GM12878 (cell line): ENCODE results near the gene ITGB5. TPM values are rescaled to one million over a fixed set of nuclear protein-coding genes. Genes with fewer than 3 reads are reported as not detected.

Experiments used
- ATAC-seq: fragments of 200-7000 bp; cut with Tn5 transposase; 3 replicates; pipeline ENCODE4 v1.9.1; 2020; ENCODE audit warnings: mild to moderate bottlenecking, moderate library complexity
- BruUV-seq: library from RNA; stranded (reverse); fragments of 400-500 nt; replicated peaks from 2 replicates; lab custom pipeline; 2021; lab: Mats Ljungman, UMichigan
- CTCF ChIA-PET: fragments of 300-600 bp; sonication (Branson Sonifier 250); formaldehyde crosslinking; extraction: SDS; loops from one replicate; lab custom pipeline; 2021; ENCODE audit warnings: inconsistent platforms; lab: Yijun Ruan, JAX
- POLR2A ChIA-PET: fragments of 350-600 bp; formaldehyde crosslinking; extraction: SDS; loops from one replicate; lab custom pipeline; 2021; ENCODE audit warnings: inconsistent platforms; lab: Charles Lee
- RAD21 ChIA-PET: fragments of 300-600 bp; sonication (Branson Sonifier 250); formaldehyde crosslinking; loops from one replicate; lab custom pipeline; 2023; ENCODE audit warnings: antibody characterized with exemption; ENCODE audit not compliant: unreplicated experiment; lab: Charles Lee
- SMC1A ChIA-PET: fragments of 300-600 bp; sonication (Branson Sonifier 250); formaldehyde crosslinking; loops from one replicate; lab custom pipeline; 2023; ENCODE audit not compliant: unreplicated experiment, uncharacterized antibody; lab: Charles Lee
- DNase-seq: peaks from one replicate; pipeline ENCODE4 v3.0.0-alpha.2; 2011; ENCODE audit warnings: low read depth, low spot score
- FAIRE-seq: peaks from 3 replicates; lab custom pipeline; 2011; peaks lifted over from hg19 to GRCh38; lab: Jason Lieb, UNC
- H2AFZ ChIP-seq: 2 replicates; pipeline ENCODE4 v1.6.0; 2011; ENCODE audit warnings: low read depth, low read length, control low read depth; ENCODE audit not compliant: control insufficient read depth
- H3K27ac ChIP-seq: 2 replicates; pipeline ENCODE4 v1.5.1; 2011; ENCODE audit warnings: control low read depth; ENCODE audit not compliant: control insufficient read depth, insufficient read depth
- H3K27me3 ChIP-seq, 2 experiments: replicated peaks in 1 of 2; 2 replicates each; pipeline versions ENCODE4 v1.6.0 to v1.6.1; 2011; ENCODE audit warnings: low read length in 1 of 2; ENCODE audit not compliant: control insufficient read depth in 2 of 2, insufficient read depth in 2 of 2
- H3K36me3 ChIP-seq, 2 experiments: 2 replicates each; pipeline ENCODE4 v1.5.1; 2011; ENCODE audit warnings: low read length in 1 of 2; ENCODE audit not compliant: control insufficient read depth in 2 of 2, insufficient read depth in 2 of 2
- H3K4me1 ChIP-seq: 2 replicates; pipeline ENCODE4 v1.6.1; 2011; ENCODE audit warnings: mild to moderate bottlenecking, low read length, moderate library complexity, mixed read lengths; ENCODE audit not compliant: control insufficient read depth, insufficient read depth
- H3K4me2 ChIP-seq: 2 replicates; pipeline ENCODE4 v1.6.0; 2011; ENCODE audit warnings: control low read depth; ENCODE audit not compliant: control insufficient read depth, insufficient read depth
- H3K4me3 ChIP-seq: fragments of 200-600 bp; sonication (generic); 2 replicates; pipeline ENCODE4 v1.5.1; 2016
- H3K79me2 ChIP-seq: 2 replicates; pipeline ENCODE4 v1.6.0; 2011; ENCODE audit warnings: low read length; ENCODE audit not compliant: control insufficient read depth, insufficient read depth
- H3K9ac ChIP-seq: 2 replicates; pipeline ENCODE4 v1.8.0; 2011; ENCODE audit warnings: low read length, control low read depth, mixed read lengths; ENCODE audit not compliant: control insufficient read depth, insufficient read depth
- H3K9me3 ChIP-seq: replicated peaks from 3 replicates; pipeline ENCODE4 v1.5.1; 2011; ENCODE audit warnings: mild to moderate bottlenecking, low read length; ENCODE audit not compliant: control insufficient read depth, insufficient read depth
- H4K20me1 ChIP-seq: 2 replicates; pipeline ENCODE4 v1.6.0; 2011; ENCODE audit not compliant: control insufficient read depth, insufficient read depth
- ATF7 ChIP-seq: fragments of 450-650 bp; IDR thresholded peaks from 2 replicates; pipeline ENCODE4 v1.6.1; 2016; ENCODE audit warnings: low read depth, mild to moderate bottlenecking
- GATAD2B ChIP-seq: fragments of 450-650 bp; conservative IDR thresholded peaks from 2 replicates; pipeline ENCODE4 v1.6.1; 2017; ENCODE audit warnings: low read depth, mild to moderate bottlenecking, moderate library complexity
- HDAC2 ChIP-seq: fragments of 200-600 bp; sonication (generic); IDR thresholded peaks from 2 replicates; pipeline ENCODE4 v1.6.1; 2017
- NFIC ChIP-seq: IDR thresholded peaks from 2 replicates; pipeline ENCODE4 v1.6.1; 2012; ENCODE audit warnings: low read depth, mild to moderate bottlenecking, inconsistent platforms, low read length, moderate library complexity
- RCOR1 ChIP-seq: conservative IDR thresholded peaks from 2 replicates; pipeline ENCODE4 v1.6.1; 2012; ENCODE audit warnings: low read depth, low read length, improper control_type of control experiment
- ZNF217 ChIP-seq: fragments of 450-650 bp; IDR thresholded peaks from 2 replicates; pipeline ENCODE4 v1.6.1; 2017; ENCODE audit warnings: antibody characterized with exemption, mild to moderate bottlenecking
- ZNF592 ChIP-seq: fragments of 450-650 bp; IDR thresholded peaks from 2 replicates; pipeline ENCODE4 v1.6.1; 2017; ENCODE audit warnings: mild to moderate bottlenecking, moderate library complexity
- ZNF622 ChIP-seq: fragments of 450-650 bp; IDR thresholded peaks from 2 replicates; pipeline ENCODE4 v1.6.1; 2017; ENCODE audit warnings: mild to moderate bottlenecking, inconsistent platforms
- WGBS: methylation state at CpG from one replicate; pipeline ENCODE4 v1.1.6; 2016; ENCODE audit warnings: low lambda C conversion rate; ENCODE audit not compliant: insufficient replicate concordance, insufficient coverage; ENCODE audit errors: missing lambda C conversion rate; 5-methylcytosine and 5-hydroxymethylcytosine counted together
- in situ Hi-C: fragments of 300-500 bp; cut with MboI; formaldehyde crosslinking; loops from 9 replicates; pipeline ENCODE4 v1.14.3; 2018; ENCODE audit warnings: mixed read lengths
- intact Hi-C: fragments of 100-400 bp; cut with micrococcal nuclease; formaldehyde crosslinking; loops from one replicate; pipeline ENCODE4 v1.14.2; 2022; ENCODE audit not compliant: unreplicated experiment
- polyA plus RNA-seq, 11 experiments: library from polyadenylated mRNA; depleted of rRNA in 4 of 11; unstranded in 6 of 11; stranded (reverse) in 5 of 11; fragments of >200 nt; fragmentation: Nextera tagmentation in 4 of 11; fragmentation: Illumina TruSeq in 1 of 11; extraction: Ambion mirVana in 4 of 11; extraction: Trizol in 1 of 11; gene quantifications; 1 replicate in 1 of 11; 2 replicates in 10 of 11; pipeline versions ENCODE4 v1.2.1 to v1.2.3, GENCODE V29; 2011 to 2016; ENCODE audit warnings: inconsistent platforms in 2 of 11, missing spikeins in 2 of 11, low read depth in 1 of 11
- total RNA-seq, 4 experiments: library from RNA; depleted of rRNA in 3 of 4; stranded (reverse); fragments of >200 nt in 3 of 4; fragmentation: Illumina TruSeq in 1 of 4; extraction: Trizol in 1 of 4; gene quantifications; 2 replicates each; pipeline versions ENCODE4 v1.2.1 to v1.2.3, GENCODE V29; 2013 to 2021
- TF ChIP-seq, protein P1 (sequence below): fragments of 450-650 bp; conservative IDR thresholded peaks from 2 replicates; pipeline ENCODE4 v1.6.1; 2017; ENCODE audit warnings: mild to moderate bottlenecking, moderate library complexity

The ITGB5 gene
- total and polyA plus RNA-seq, 10 of the 15 experiments (the other 5 are each of a cell fraction or from before 2014, with no cell fraction given), result 0.05 to 10.0 (median 0.83) TPM; not detected in 2

DNA sequence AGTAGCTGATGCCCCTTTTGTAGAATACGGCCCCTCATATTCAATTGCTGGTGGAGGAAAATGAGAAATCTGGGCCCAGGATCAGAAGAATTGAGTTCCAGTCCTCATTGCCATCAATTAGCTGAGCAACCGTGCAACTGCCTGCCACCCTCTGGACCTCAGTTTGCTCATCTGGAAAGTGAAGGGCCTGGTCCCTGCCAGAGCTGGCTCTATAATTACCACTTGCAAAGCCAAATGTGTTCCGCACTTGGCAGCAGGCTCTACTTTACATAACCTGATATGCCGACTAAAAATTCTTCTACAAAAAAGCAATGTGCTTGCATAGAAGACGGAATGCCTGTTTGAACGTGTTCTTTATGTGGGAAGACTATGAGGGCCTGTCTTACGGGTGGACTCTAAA, 8.6 kb upstream of the ITGB5 start:
- H4K20me1 ChIP-seq, result no peaks in the 10 kb centered on the region
- no peaks in the 10 kb centered on the region for H3K9me3 ChIP-seq
- in situ Hi-C loops, result no loop called here
- no peak overlapping the region for H3K4me2 ChIP-seq
- ChIA-PET SMC1A (interaction anchor here (1.4 to 4.9 kb wide), 8 partner anchors 10 to 137 kb away, joined by 3 to 46 read pairs (median 5); no protein-coding TSS in a partner anchor), RAD21 (interaction anchor here (1.0 to 5.3 kb wide), 3 partner anchors 124 to 136 kb away, joined by 3 to 45 read pairs (median 3); no protein-coding TSS in a partner anchor), CTCF (interaction anchor here (0.8 to 7.8 kb wide), 4 partner anchors 47 to 135 kb away, joined by 3 to 72 read pairs (median 4); no protein-coding TSS in a partner anchor), POLR2A (no interaction called here)
- intact Hi-C loops, result loop anchor here (5.0 kb wide), 1 partner anchor 328 kb away; no protein-coding TSS in a partner anchor
- H3K79me2 ChIP-seq, result no peaks in the 10 kb centered on the region
- no peaks in the 10 kb centered on the region; the same call in 1 of the 2 replicates for H3K4me1 ChIP-seq
- H3K27ac ChIP-seq, result no peak overlapping the region
- no peaks in the 10 kb centered on the region for H3K27me3 ChIP-seq
- no peak overlapping the region for H3K4me3 ChIP-seq
- no peaks in the 10 kb centered on the region for H3K36me3 ChIP-seq
- ATAC-seq (no peak), FAIRE-seq (no peak), DNase-seq (no peak)
- no peak overlapping the region for H2AFZ ChIP-seq
- WGBS, result 82% methylated on average over 7 of the region's 7 CpGs
- no peak overlapping the region for H3K9ac ChIP-seq
- BruUV-seq, result no TSS peak
- TF ChIP-seq ATF7 (no peak), GATAD2B (no peak)

DNA sequence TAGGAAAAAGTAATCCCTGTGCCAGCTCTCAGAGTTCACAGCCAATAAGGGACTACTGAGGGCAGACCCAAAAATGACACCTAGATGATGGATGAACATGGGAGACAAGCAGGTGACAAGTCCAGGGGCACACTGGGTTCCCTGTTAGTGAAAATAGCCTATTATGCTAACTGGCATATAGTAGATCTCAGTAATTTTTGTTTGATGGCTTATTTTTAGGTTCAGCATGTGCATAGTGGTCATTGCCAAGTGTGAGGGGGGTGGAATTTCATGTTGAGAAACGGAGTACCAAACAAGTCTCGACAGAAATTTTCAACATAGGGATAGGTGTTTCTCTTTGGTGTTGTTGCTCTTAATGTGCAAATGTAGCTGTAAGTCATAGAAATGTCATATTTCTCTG, 6.4 kb upstream of the ITGB5 start:
- ChIA-PET RAD21 (interaction anchor here (0.9 to 5.3 kb wide), 2 partner anchors 124 to 134 kb away, joined by 3 to 45 read pairs; no protein-coding TSS in a partner anchor), SMC1A (interaction anchor here (1.2 to 4.9 kb wide), 3 partner anchors 106 to 132 kb away, joined by 3 to 46 read pairs (median 19); no protein-coding TSS in a partner anchor), CTCF (interaction anchor here (1.2 to 7.8 kb wide), 2 partner anchors 9 to 133 kb away, joined by 4 to 72 read pairs; no protein-coding TSS in a partner anchor), POLR2A (interaction anchor here (0.6 kb wide), 1 partner anchor 1434 kb away, joined by 3 read pairs; no protein-coding TSS in a partner anchor)
- DNase-seq (no peak), FAIRE-seq (no peak), ATAC-seq (no peak)
- no peak overlapping the region for H3K27ac ChIP-seq
- no peak overlapping the region for H2AFZ ChIP-seq
- in situ Hi-C loops, result no loop called here
- no peaks in the 10 kb centered on the region; the same call in 1 of the 2 replicates for H3K4me1 ChIP-seq
- no TSS peak for BruUV-seq
- no peaks in the 10 kb centered on the region for H3K79me2 ChIP-seq
- no peaks in the 10 kb centered on the region for H3K36me3 ChIP-seq
- H3K27me3 ChIP-seq, result no peaks in the 10 kb centered on the region; a peak in 1 of 4 replicates
- no peak overlapping the region for H3K4me3 ChIP-seq
- no peaks in the 10 kb centered on the region for H3K9me3 ChIP-seq
- no peaks in the 10 kb centered on the region for H4K20me1 ChIP-seq
- WGBS, result 44% methylated on average over 2 of the region's 2 CpGs
- intact Hi-C loops, result no loop called here
- H3K4me2 ChIP-seq, result no peak overlapping the region
- no peak overlapping the region for H3K9ac ChIP-seq
- TF ChIP-seq ZNF622 (no peak), ZNF217 (no peak), ZNF592 (no peak), HDAC2 (no peak), RCOR1 (no peak), NFIC (no peak)
- TF ChIP-seq, protein P1, sequence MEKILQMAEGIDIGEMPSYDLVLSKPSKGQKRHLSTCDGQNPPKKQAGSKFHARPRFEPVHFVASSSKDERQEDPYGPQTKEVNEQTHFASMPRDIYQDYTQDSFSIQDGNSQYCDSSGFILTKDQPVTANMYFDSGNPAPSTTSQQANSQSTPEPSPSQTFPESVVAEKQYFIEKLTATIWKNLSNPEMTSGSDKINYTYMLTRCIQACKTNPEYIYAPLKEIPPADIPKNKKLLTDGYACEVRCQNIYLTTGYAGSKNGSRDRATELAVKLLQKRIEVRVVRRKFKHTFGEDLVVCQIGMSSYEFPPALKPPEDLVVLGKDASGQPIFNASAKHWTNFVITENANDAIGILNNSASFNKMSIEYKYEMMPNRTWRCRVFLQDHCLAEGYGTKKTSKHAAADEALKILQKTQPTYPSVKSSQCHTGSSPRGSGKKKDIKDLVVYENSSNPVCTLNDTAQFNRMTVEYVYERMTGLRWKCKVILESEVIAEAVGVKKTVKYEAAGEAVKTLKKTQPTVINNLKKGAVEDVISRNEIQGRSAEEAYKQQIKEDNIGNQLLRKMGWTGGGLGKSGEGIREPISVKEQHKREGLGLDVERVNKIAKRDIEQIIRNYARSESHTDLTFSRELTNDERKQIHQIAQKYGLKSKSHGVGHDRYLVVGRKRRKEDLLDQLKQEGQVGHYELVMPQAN, result no peak
